Measurements from ENCODE around the gene ABCA8.

- TF ChIP-seq CTCF (IDR thresholded peaks at IDR 0.05) (no peak), POLR2A (IDR thresholded peaks at IDR 0.05) (no peak)
Measured at GRCh38 chr17:68849673-68850610, 105.2 kb downstream of the ABCA8 start.
